Loucy (cell line): Measurements from ENCODE around the gene ASTL.

Source experiments
- H2AFZ ChIP-seq: fragments of 200-600 bp; sonication (generic); 2 replicates; pipeline ENCODE4 v1.6.0; 2016; ENCODE audit warnings: antibody characterized with exemption, mild to moderate bottlenecking, low read length, moderate library complexity
- H3F3A ChIP-seq: fragments of 200-600 bp; 2 replicates; pipeline ENCODE4 v1.6.0; 2016; ENCODE audit warnings: antibody characterized with exemption, low read depth, mild to moderate bottlenecking
- H3K27me3 ChIP-seq: fragments of 200-600 bp; sonication (generic); 2 replicates; pipeline ENCODE4 v1.6.1; 2014; ENCODE audit warnings: low read length, mild to moderate bottlenecking; ENCODE audit not compliant: insufficient read depth, poor library complexity, severe bottlenecking
- H3K36me3 ChIP-seq: fragments of 200-600 bp; sonication (generic); 2 replicates; pipeline ENCODE4 v1.6.1; 2016; ENCODE audit warnings: low read length; ENCODE audit not compliant: insufficient read depth
- H3K4me1 ChIP-seq: fragments of 200-600 bp; sonication (generic); 2 replicates; pipeline ENCODE4 v1.5.1; 2014; ENCODE audit warnings: low read length, mild to moderate bottlenecking; ENCODE audit not compliant: insufficient read depth, poor library complexity, severe bottlenecking
- H3K4me2 ChIP-seq: fragments of 200-600 bp; sonication (generic); 2 replicates; pipeline ENCODE4 v1.6.0; 2014; ENCODE audit warnings: antibody characterized with exemption, low read length, low read depth, mild to moderate bottlenecking; ENCODE audit not compliant: poor library complexity, severe bottlenecking
- H3K4me3 ChIP-seq: fragments of 200-600 bp; sonication (generic); 2 replicates; pipeline ENCODE4 v1.5.1; 2014; ENCODE audit warnings: low read length, mild to moderate bottlenecking, mixed read lengths; ENCODE audit not compliant: poor library complexity, severe bottlenecking
- H3K79me2 ChIP-seq: fragments of 200-600 bp; sonication (generic); 2 replicates; pipeline ENCODE4 v1.6.1; 2014; ENCODE audit warnings: low read length; ENCODE audit not compliant: insufficient read depth
- H3K9ac ChIP-seq: fragments of 200-600 bp; sonication (generic); 2 replicates; pipeline ENCODE4 v1.6.0; 2014; ENCODE audit warnings: mild to moderate bottlenecking, low read depth, low read length, moderate library complexity; ENCODE audit not compliant: poor library complexity, severe bottlenecking
- H3K9me2 ChIP-seq: fragments of 200-600 bp; sonication (generic); replicated peaks from 2 replicates; pipeline ENCODE4 v1.6.1; 2016; ENCODE audit warnings: low read depth, low read length, mixed read lengths
- H3K9me3 ChIP-seq: fragments of 200-600 bp; sonication (generic); 2 replicates; pipeline ENCODE4 v1.6.1; 2014; ENCODE audit warnings: mild to moderate bottlenecking, antibody characterized with exemption, low read length, low read depth; ENCODE audit not compliant: insufficient read depth
- H4K20me1 ChIP-seq: fragments of 200-600 bp; sonication (generic); 2 replicates; pipeline ENCODE4 v1.6.0; 2014; ENCODE audit warnings: antibody characterized with exemption, low read length, mild to moderate bottlenecking; ENCODE audit not compliant: insufficient read depth, poor library complexity, severe bottlenecking
- EZH2phosphoT487 ChIP-seq: fragments of 200-600 bp; IDR thresholded peaks from 2 replicates; pipeline ENCODE4 v1.6.1; 2018; ENCODE audit warnings: antibody characterized with exemption, mild to moderate bottlenecking, moderate library complexity, borderline replicate concordance
- TF ChIP-seq, protein P1 (sequence below): fragments of 200-600 bp; sonication (generic); conservative IDR thresholded peaks from 2 replicates; pipeline ENCODE4 v1.5.1; 2014; ENCODE audit warnings: mild to moderate bottlenecking, antibody characterized with exemption, low read length

The ASTL gene

DNA sequence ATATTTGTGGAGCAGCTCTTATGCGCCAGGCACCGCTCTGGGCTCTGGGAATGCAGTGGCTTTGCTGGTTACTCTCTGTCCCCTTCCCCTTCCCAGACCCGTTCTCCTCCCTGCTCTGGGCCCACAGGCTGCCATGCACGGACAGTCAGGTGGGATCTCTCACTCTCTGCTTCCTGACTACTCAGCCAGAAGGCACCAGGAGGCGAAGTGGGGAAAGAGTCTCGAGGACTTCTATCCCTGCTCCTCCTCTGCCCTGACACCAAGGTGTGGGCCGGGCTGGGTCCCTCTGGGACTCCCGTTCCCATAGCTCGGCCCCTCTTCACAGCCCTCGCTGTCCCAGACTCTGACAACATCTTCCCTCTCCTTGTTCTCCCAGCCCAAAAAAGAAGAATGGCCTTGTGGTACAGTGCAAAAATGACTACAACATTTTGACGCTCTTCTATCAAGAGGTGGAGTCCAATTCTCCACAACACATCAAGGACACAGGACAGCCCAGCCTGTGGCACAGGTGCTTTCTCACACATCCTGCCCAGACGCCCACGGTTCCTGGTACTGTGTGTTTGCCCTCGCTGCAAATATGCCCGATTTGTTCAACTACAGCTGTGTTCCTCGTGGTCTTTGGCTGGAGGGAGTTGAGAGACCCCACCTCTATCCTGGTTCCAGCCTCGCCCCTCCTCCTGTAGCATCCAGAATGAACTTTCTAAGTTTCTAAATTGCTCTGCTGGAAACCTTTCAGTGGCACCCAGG lies 21.0 kb upstream of the ASTL start:
- H3F3A ChIP-seq = peaks cover 11% of the 10 kb centered on the region
- H3K79me2 ChIP-seq = no peaks in the 10 kb centered on the region
- no peak overlapping the region for H3K4me3 ChIP-seq
- no peaks in the 10 kb centered on the region for H3K27me3 ChIP-seq
- no peaks in the 10 kb centered on the region for H3K36me3 ChIP-seq
- no peaks in the 10 kb centered on the region for H4K20me1 ChIP-seq
- H3K9ac ChIP-seq = no peak overlapping the region
- no peak for TF ChIP-seq EZH2phosphoT487
- TF ChIP-seq, protein P1, sequence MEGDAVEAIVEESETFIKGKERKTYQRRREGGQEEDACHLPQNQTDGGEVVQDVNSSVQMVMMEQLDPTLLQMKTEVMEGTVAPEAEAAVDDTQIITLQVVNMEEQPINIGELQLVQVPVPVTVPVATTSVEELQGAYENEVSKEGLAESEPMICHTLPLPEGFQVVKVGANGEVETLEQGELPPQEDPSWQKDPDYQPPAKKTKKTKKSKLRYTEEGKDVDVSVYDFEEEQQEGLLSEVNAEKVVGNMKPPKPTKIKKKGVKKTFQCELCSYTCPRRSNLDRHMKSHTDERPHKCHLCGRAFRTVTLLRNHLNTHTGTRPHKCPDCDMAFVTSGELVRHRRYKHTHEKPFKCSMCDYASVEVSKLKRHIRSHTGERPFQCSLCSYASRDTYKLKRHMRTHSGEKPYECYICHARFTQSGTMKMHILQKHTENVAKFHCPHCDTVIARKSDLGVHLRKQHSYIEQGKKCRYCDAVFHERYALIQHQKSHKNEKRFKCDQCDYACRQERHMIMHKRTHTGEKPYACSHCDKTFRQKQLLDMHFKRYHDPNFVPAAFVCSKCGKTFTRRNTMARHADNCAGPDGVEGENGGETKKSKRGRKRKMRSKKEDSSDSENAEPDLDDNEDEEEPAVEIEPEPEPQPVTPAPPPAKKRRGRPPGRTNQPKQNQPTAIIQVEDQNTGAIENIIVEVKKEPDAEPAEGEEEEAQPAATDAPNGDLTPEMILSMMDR = no peak
- H3K4me1 ChIP-seq = peaks cover 44% of the 10 kb centered on the region
- no peaks in the 10 kb centered on the region for H3K9me3 ChIP-seq
- no peaks in the 10 kb centered on the region for H3K9me2 ChIP-seq
- no peak overlapping the region for H2AFZ ChIP-seq
- H3K4me2 ChIP-seq = no peak overlapping the region

DNA sequence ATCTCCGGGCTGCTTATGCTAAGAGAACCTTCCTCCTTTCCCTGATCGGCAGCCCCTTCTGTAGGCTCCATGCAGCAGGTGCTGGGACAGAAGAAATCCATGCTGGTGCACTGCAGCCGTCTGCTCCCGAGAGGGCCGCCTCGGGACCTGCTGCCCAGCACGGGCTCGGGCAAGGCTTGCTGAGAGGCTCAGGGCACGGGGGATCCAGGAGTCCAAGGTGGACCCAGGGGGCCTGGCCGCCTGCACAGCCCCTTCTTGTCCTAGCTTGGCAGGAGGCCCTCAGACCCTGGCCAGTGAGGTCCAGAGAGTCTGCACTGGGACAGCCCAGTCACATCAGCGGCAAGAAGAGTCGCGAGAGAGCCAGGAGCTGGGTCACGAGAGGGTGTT lies 20.2 kb upstream of the ASTL start:
- no peaks in the 10 kb centered on the region for H3K36me3 ChIP-seq
- H3K9me3 ChIP-seq = no peaks in the 10 kb centered on the region
- peaks cover 6% of the 10 kb centered on the region; the same call in 1 of the 2 replicates for H3F3A ChIP-seq
- TF ChIP-seq EZH2phosphoT487 = no peak
- TF ChIP-seq, protein P1 = no peak
- no peaks in the 10 kb centered on the region for H3K27me3 ChIP-seq
- no peaks in the 10 kb centered on the region for H3K79me2 ChIP-seq
- H4K20me1 ChIP-seq = no peaks in the 10 kb centered on the region
- no peak overlapping the region for H3K9ac ChIP-seq
- H3K9me2 ChIP-seq = no peaks in the 10 kb centered on the region
- H3K4me3 ChIP-seq = no peak overlapping the region
- no peak overlapping the region for H3K4me2 ChIP-seq
- peaks cover 37% of the 10 kb centered on the region for H3K4me1 ChIP-seq
- H2AFZ ChIP-seq = no peak overlapping the region

DNA sequence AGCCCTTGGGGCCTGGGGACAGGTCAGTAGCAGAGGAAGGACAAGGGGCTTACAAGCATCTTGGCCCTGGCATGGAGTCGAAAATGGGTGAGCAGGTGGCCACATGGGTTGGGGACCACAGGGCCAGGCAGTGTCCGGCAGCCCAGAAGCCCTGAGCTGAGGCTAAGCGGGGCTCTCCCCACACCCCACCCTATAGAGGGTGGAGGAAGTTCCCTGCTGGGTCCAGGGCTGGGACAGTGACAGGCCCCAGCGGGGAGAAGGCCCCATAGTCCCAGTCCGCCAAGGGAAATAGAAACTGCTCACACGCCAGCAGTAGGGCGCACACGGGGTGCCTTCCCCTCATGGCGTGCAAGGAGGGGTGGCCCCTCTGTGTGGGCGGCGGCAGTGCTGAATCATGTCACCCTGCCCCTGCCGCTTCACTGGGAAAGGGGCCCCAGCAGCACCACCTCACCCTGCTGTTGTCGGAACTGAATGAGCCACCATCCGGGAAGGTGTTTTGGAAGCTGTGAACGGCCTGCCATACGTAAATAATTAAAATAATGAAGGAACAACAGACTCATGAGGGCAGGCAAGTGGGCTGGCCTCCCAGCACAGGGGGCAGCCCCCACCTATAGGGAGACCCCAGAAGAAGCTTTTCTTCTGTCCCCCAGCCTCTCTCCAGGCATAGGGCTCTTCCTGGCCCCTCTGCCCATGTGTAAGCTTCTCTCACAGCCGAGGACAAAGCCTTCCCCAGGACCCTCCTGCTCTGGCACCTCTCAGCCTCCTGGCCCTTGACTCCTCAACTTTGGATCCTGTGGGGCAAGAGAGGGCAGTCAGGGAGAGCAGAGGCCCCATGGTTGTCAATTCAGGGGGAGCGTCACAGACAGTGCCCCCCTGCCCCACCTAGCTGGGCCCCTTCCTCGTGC lies 19.6 kb upstream of the ASTL start:
- H3K9ac ChIP-seq = no peak overlapping the region
- peaks cover 3% of the 10 kb centered on the region; the same call in 1 of the 2 replicates for H3F3A ChIP-seq
- H3K36me3 ChIP-seq = no peaks in the 10 kb centered on the region
- no peaks in the 10 kb centered on the region for H3K9me2 ChIP-seq
- H3K9me3 ChIP-seq = no peaks in the 10 kb centered on the region
- H3K4me1 ChIP-seq = peaks cover 30% of the 10 kb centered on the region
- TF ChIP-seq, protein P1 = no peak
- TF ChIP-seq EZH2phosphoT487 = no peak
- no peaks in the 10 kb centered on the region for H3K27me3 ChIP-seq
- no peak overlapping the region for H3K4me3 ChIP-seq
- H2AFZ ChIP-seq = no peak overlapping the region
- no peak overlapping the region for H3K4me2 ChIP-seq
- no peaks in the 10 kb centered on the region for H3K79me2 ChIP-seq
- no peaks in the 10 kb centered on the region for H4K20me1 ChIP-seq
